Right lobe of liver (tissue), 6 donors: ENCODE data around the gene FER. TPM values are rescaled to one million over a fixed set of nuclear protein-coding genes. Genes with fewer than 3 reads are reported as not detected.

ENCODE experiments used
- ATAC-seq, 4 donors: fragments of 200-7000 bp; cut with Tn5 transposase; one replicate each; pipeline ENCODE4 v1.9.1; 2020; ENCODE audit warnings: mild to moderate bottlenecking in 4 of 4, moderate library complexity in 4 of 4
- DNase-seq, 3 donors: peaks; one replicate each; pipeline ENCODE4 v3.0.0-alpha.2; 2020
- H3K27ac ChIP-seq, 3 donors: fragments of 200-600 bp; one replicate each; pipeline ENCODE4 v1.8.0; 2022
- H3K27me3 ChIP-seq, 2 donors: fragments of 200-600 bp; one replicate each; pipeline ENCODE4 v1.8.0; 2022
- H3K36me3 ChIP-seq, 4 donors: fragments of 200-600 bp; sonication (generic) in 1 of 4; one replicate each; pipeline versions ENCODE4 v1.5.1 to v1.8.0; 2017 to 2022; ENCODE audit warnings: control low read depth in 1 of 4
- H3K4me1 ChIP-seq, 4 donors: fragments of 200-600 bp; sonication (generic) in 1 of 4; one replicate each; pipeline versions ENCODE4 v1.5.1 to v1.8.0; 2017 to 2022; ENCODE audit warnings: control low read depth in 1 of 4
- H3K4me3 ChIP-seq, 3 donors: fragments of 200-600 bp; one replicate each; pipeline ENCODE4 v1.8.0; 2022
- H3K9me3 ChIP-seq, 4 donors: fragments of 200-600 bp; sonication (generic) in 1 of 4; one replicate each; pipeline versions ENCODE4 v1.5.1 to v1.8.0; 2017 to 2022; ENCODE audit warnings: control low read depth in 1 of 4
- POLR2A ChIP-seq: fragments of 450-650 bp; IDR thresholded peaks from one replicate; pipeline ENCODE4 v1.6.1; 2017; ENCODE audit warnings: antibody characterized with exemption, mild to moderate bottlenecking
- WGBS: methylation state at CpG from one replicate; pipeline ENCODE4 v1.1.6; 2018; ENCODE audit warnings: low coverage, low lambda C conversion rate; ENCODE audit not compliant: insufficient coverage; ENCODE audit errors: missing lambda C conversion rate; 5-methylcytosine and 5-hydroxymethylcytosine counted together
- intact Hi-C, 2 donors: fragments of 100-400 bp; cut with DNase I; formaldehyde crosslinking; loops; one replicate each; pipeline versions ENCODE4 v1.11.2 to v1.14.1; 2022
- total RNA-seq, 6 experiments: library from RNA; depleted of rRNA in 2 of 6; stranded (reverse); fragments of >200 nt in 2 of 6; fragmentation: NEBNext Ultra II Directional in 3 of 6; extraction: Animal tissue kit (Norgen Biotek cat#: 25700) in 3 of 6; gene quantifications; one replicate each; pipeline versions ENCODE4 v1.1.0 to v1.2.4, GENCODE V29; 2016 to 2023
- TF ChIP-seq, protein P1 (sequence below), 4 donors: fragments of 200-600 bp in 3 of 4; fragments of 450-650 bp in 1 of 4; IDR thresholded peaks; one replicate each; pipeline versions ENCODE4 v1.5.1 to v1.8.0; 2016 to 2022; ENCODE audit warnings: antibody characterized with exemption in 4 of 4, mild to moderate bottlenecking in 2 of 4
- donor health status: DM: no; HTN: yes; CAD: no.
- donor health status: DM: no; HTN: no; CAD: no.
- donor health status: DM: no; HTN: no; CAD: no.
- donor health status: DM: no; HTN: yes; CAD: no.
- donor health status: DM: no; HTN: yes; CAD: no.

The FER gene
- total RNA-seq, 6 experiments from 2014 or later: 2.6 to 10.9 (median 5.0) TPM

DNA sequence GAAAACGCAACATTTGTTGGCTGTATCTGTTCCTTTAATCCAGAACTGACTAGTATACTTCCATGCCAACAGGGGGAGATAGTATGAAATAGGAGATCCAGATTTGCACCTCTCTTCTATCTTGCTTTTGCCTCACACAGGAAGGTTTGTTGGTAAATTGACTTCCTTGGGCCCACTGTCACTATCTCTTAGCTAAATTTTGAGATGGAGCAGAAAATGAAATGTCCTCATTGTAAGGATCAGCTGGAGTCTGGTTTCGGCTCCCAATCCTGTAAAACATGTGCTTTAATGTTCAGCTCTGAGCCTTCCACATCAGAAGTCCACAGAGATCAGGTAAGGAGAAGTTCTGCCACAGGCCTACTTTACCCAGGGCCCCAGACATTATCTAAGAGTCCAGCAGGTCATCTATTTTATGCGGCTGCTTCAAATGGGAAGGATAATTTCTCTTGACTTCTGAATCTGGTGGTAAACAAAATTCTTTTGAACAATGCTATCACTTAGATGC is 176.8 kb downstream of the FER start:
- 94% methylated on average over 3 of the region's 3 CpGs for WGBS
- no peak for ATAC-seq
- H3K4me3 ChIP-seq: no peak overlapping the region
- intact Hi-C loops: no loop called here
- no peaks in the 10 kb centered on the region for H3K4me1 ChIP-seq
- H3K27ac ChIP-seq: no peak overlapping the region
- TF ChIP-seq POLR2A: no peak
- TF ChIP-seq, protein P1, sequence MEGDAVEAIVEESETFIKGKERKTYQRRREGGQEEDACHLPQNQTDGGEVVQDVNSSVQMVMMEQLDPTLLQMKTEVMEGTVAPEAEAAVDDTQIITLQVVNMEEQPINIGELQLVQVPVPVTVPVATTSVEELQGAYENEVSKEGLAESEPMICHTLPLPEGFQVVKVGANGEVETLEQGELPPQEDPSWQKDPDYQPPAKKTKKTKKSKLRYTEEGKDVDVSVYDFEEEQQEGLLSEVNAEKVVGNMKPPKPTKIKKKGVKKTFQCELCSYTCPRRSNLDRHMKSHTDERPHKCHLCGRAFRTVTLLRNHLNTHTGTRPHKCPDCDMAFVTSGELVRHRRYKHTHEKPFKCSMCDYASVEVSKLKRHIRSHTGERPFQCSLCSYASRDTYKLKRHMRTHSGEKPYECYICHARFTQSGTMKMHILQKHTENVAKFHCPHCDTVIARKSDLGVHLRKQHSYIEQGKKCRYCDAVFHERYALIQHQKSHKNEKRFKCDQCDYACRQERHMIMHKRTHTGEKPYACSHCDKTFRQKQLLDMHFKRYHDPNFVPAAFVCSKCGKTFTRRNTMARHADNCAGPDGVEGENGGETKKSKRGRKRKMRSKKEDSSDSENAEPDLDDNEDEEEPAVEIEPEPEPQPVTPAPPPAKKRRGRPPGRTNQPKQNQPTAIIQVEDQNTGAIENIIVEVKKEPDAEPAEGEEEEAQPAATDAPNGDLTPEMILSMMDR (IDR thresholded peaks at IDR 0.05): no peak
- no peaks in the 10 kb centered on the region for H3K27me3 ChIP-seq
- H3K36me3 ChIP-seq: no peaks in the 10 kb centered on the region
- no peak for DNase-seq
- no peaks in the 10 kb centered on the region for H3K9me3 ChIP-seq

DNA sequence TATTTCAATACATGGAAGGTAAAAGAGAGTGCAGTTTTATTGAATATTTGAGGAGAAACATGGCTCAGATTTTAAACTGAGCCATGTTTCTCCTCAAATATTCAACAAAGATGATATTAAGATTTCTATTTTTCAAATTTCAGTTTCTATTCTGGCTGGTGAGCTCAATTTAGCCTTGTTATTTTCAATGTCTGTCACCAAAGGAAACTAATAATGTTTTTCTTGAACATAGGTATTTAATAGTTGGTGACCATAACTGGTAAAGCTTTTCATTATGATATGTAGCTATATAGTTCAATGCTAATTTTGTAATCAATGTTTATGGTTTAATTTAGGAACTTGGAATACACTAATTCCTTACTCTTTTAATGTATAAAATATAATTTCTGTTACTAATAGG is 177.4 kb downstream of the FER start:
- no peak for ATAC-seq
- DNase-seq: no peak
- intact Hi-C loops: no loop called here

DNA sequence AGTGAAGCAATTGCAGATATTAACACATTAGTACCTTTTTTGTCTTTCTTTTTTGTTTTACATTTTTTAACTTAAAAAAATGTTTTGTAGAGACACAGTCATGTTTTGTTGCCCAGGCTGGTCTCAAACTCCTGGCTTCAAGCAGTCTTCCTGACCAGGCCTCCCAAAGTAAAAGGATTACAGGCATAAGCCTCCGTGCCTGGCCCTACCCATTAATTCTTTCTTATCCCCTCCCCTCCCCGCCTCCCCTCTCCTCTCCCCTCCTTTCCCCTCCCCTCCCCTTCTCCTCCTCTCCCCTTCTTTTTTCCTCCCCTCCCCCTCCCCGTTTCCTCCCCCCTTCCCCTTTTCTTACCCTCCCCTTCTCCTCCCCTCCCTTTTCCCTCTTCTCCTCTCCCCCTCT is 182.4 kb downstream of the FER start:
- no peak for DNase-seq
- H3K9me3 ChIP-seq: no peaks in the 10 kb centered on the region
- WGBS: 60% methylated on average over 1 of the region's 3 CpGs
- no peaks in the 10 kb centered on the region for H3K4me1 ChIP-seq
- ATAC-seq: no peak
- no peak overlapping the region for H3K27ac ChIP-seq
- TF ChIP-seq, protein P1 (IDR thresholded peaks at IDR 0.05): no peak
- TF ChIP-seq POLR2A: no peak
- H3K27me3 ChIP-seq: no peaks in the 10 kb centered on the region
- intact Hi-C loops: no loop called here
- no peaks in the 10 kb centered on the region for H3K36me3 ChIP-seq
- no peak overlapping the region for H3K4me3 ChIP-seq

More for the DNA sequence above, 177.4 kb downstream of the FER start:
- Histone ChIP-seq H3K4me1 (no peaks in the 10 kb centered on the region), H3K27me3 (no peaks in the 10 kb centered on the region), H3K27ac (no peak overlapping the region), H3K9me3 (no peaks in the 10 kb centered on the region), H3K4me3 (no peak overlapping the region), H3K36me3 (no peaks in the 10 kb centered on the region)
- TF ChIP-seq POLR2A: no peak
- TF ChIP-seq, protein P1 (IDR thresholded peaks at IDR 0.05): no peak

DNA sequence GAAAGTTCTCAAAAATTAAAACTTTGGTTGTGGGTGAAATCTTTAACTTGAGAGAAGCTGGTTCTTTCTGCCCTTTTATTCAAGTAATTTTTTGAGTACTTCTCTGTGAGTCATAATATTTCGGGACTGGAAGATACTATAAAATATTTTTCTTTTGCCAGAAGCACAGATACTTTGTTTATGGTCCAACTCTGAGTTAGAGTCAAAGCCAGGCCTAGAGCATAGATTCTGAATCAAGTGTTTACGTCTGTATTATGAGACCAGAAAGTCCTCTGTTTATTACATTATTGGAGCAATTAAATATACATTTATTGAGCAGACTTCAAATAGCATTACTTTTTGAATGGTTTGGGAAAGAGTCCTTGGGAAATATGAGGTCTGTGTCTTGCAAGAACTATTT is 187.9 kb downstream of the FER start:
- no peaks in the 10 kb centered on the region for H3K36me3 ChIP-seq
- TF ChIP-seq POLR2A: no peak
- TF ChIP-seq, protein P1 (IDR thresholded peaks at IDR 0.05): no peak
- DNase-seq: no peak

DNA sequence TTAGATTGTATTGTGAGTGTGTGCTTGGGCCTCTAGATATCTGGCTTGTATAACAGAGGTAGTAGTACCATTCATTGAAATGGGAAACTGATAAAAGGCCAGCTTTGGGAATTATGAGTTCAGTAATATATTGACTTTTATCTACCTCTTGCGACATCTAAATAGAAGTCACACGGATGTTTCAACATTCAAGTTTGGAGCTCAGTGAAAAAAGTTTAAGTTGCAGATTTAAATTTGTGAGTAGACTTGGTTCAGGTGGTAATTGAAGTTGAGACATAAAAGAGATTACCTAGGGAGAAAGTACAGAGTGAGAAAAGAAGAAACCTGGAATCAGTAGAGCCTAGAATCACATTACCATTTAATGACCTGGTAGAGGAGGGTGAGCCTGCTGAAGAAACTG is 189.5 kb downstream of the FER start:
- no peaks in the 10 kb centered on the region for H3K36me3 ChIP-seq
- intact Hi-C loops: no loop called here
- 46% methylated on average over 2 of the region's 2 CpGs for WGBS
- TF ChIP-seq, protein P1 (IDR thresholded peaks at IDR 0.05): no peak
- no peak overlapping the region for H3K4me3 ChIP-seq
- no peaks in the 10 kb centered on the region for H3K4me1 ChIP-seq
- ATAC-seq: no peak
- H3K27ac ChIP-seq: no peak overlapping the region
- H3K9me3 ChIP-seq: no peaks in the 10 kb centered on the region
- DNase-seq: no peak
- H3K27me3 ChIP-seq: no peaks in the 10 kb centered on the region

More for the DNA sequence above, 187.9 kb downstream of the FER start:
- intact Hi-C loops: no loop called here
- Histone ChIP-seq H3K27ac (no peak overlapping the region), H3K4me3 (no peak overlapping the region), H3K27me3 (no peaks in the 10 kb centered on the region), H3K4me1 (no peaks in the 10 kb centered on the region), H3K9me3 (no peaks in the 10 kb centered on the region)
- ATAC-seq: no peak
- WGBS: 79% methylated on average over 2 of the region's 2 CpGs
